Pancreas (tissue), 10 donors: Measurements from ENCODE around the gene TSHZ2. TPM values are rescaled to one million over a fixed set of nuclear protein-coding genes. Genes with fewer than 3 reads are reported as not detected.
"Not testable (repeated sequence)": the region's sequence is repeated elsewhere in the genome, so short reads cannot be mapped to it uniquely, and the experiment has no call there.

Experiments
- ATAC-seq, 4 donors: fragments of 200-7000 bp; cut with Tn5 transposase; one replicate each; pipeline versions ENCODE4 v1.8.0 to v1.9.1; 2020; ENCODE audit warnings: mild to moderate bottlenecking in 4 of 4, moderate library complexity in 4 of 4
- DNase-seq, 6 donors: peaks; one replicate each; pipeline ENCODE4 v3.0.0-alpha.2; 2020
- FAIRE-seq: peaks from 2 replicates; lab custom pipeline; 2012; peaks lifted over from hg19 to GRCh38; lab: Jason Lieb, UNC
- H3K27ac ChIP-seq, 4 donors: fragments of 200-600 bp; sonication (generic); 1 replicate in 3 of 4; 2 replicates in 1 of 4; pipeline versions ENCODE4 v1.5.0 to v1.8.0; 2020
- H3K27me3 ChIP-seq, 4 donors: fragments of 200-600 bp; one replicate each; pipeline ENCODE4 v1.8.0; 2021
- H3K36me3 ChIP-seq, 3 donors: fragments of 200-600 bp; sonication (generic) in 1 of 3; one replicate each; pipeline versions ENCODE4 v1.5.0 to v1.8.0; 2020 to 2021
- H3K4me1 ChIP-seq, 3 donors: fragments of 200-600 bp; one replicate each; pipeline ENCODE4 v1.8.0; 2021
- H3K4me3 ChIP-seq, 4 donors: fragments of 200-600 bp; sonication (generic) in 2 of 4; one replicate each; pipeline versions ENCODE4 v1.5.0 to v1.8.0; 2020 to 2021
- H3K9me3 ChIP-seq, 4 donors: fragments of 200-600 bp; one replicate each; pipeline ENCODE4 v1.8.0; 2021
- WGBS, 2 donors: extraction: QIAGEN DNeasy Blood & Tissue Kit; methylation state at CpG; one replicate each; pipeline ENCODE4 v1.1.7; 2013; 5-methylcytosine and 5-hydroxymethylcytosine counted together
- intact Hi-C, 3 donors: fragments of 100-400 bp; cut with DNase I; formaldehyde crosslinking; loops; one replicate each; pipeline versions ENCODE4 v1.11.1 to v1.14.2; 2022
- polyA plus RNA-seq, 2 donors: library from polyadenylated mRNA; stranded (reverse); fragments of 200-250 nt; gene quantifications; one replicate each; pipeline ENCODE4 v1.2.3, GENCODE V29; 2013
- total RNA-seq, 6 donors: library from RNA; stranded (reverse); fragmentation: NEBNext Ultra II Directional in 4 of 6; extraction: Animal tissue kit (Norgen Biotek cat#: 25700) in 4 of 6; gene quantifications; one replicate each; pipeline versions ENCODE4 v1.2.1 to v1.2.4, GENCODE V29; 2021 to 2023
- TF ChIP-seq, protein P1 (sequence below), 4 donors: fragments of 200-600 bp; sonication (generic) in 3 of 4; IDR thresholded peaks; one replicate each; pipeline versions ENCODE4 v1.5.0 to v1.8.0; 2021; ENCODE audit warnings: antibody characterized with exemption in 4 of 4
- donor health status: healthy with polysubstance abuse.
- donor health status: DM: no; HTN: no; CAD: no; lungs with moderate emphysema.
- donor health status: DM: no; HTN: no; CAD: no.
- donor health status: control.
- donor health status: control.
- donor health status: Bipolar disorder and iron deficiency.
- donor health status: DM: yes; HTN: yes; CAD: no.
- donor health status: DM: no; HTN: no; CAD: no.
- donor health status: DM: no; HTN: no; CAD: no.
- donor health status: DM: yes; HTN: yes; CAD: no.

TSHZ2 gene
- total and polyA plus RNA-seq, 8 donors = 2.2 to 23.5 (median 4.5) TPM

DNA sequence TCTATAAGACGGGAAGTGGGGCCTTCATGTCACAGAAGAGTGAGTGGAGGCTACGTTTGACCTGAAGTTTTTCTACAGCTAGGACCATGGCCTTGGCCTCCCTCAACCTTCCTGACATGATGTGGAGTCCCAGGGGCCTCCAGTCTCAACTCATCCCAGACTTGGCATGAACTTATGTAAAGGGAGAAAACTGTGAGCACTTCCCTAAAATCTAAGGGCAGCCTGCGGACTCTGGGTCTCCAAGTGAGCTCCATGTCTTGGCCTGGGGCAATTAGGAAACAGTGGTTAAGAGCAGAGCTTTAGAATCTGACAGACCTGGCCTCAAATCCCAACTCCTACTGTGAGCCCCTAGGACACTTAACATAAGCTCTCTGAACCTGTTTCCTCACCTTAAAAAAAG lies 439.0 kb downstream of the TSHZ2 start:
- Histone ChIP-seq H3K4me3 (no peak overlapping the region), H3K27ac (no peak overlapping the region), H3K4me1 (peaks cover 0 to 3% (median 0%) of the 10 kb centered on the region in 3 donors), H3K9me3 (no peaks in the 10 kb centered on the region), H3K27me3 (no peaks in the 10 kb centered on the region), H3K36me3 (no peaks in the 10 kb centered on the region)
- ATAC-seq (no peak), DNase-seq (no peak), FAIRE-seq (no peak)
- WGBS, 2 donors = 88 to 94% methylated on average over 3 of the region's 3 CpGs
- TF ChIP-seq, protein P1, sequence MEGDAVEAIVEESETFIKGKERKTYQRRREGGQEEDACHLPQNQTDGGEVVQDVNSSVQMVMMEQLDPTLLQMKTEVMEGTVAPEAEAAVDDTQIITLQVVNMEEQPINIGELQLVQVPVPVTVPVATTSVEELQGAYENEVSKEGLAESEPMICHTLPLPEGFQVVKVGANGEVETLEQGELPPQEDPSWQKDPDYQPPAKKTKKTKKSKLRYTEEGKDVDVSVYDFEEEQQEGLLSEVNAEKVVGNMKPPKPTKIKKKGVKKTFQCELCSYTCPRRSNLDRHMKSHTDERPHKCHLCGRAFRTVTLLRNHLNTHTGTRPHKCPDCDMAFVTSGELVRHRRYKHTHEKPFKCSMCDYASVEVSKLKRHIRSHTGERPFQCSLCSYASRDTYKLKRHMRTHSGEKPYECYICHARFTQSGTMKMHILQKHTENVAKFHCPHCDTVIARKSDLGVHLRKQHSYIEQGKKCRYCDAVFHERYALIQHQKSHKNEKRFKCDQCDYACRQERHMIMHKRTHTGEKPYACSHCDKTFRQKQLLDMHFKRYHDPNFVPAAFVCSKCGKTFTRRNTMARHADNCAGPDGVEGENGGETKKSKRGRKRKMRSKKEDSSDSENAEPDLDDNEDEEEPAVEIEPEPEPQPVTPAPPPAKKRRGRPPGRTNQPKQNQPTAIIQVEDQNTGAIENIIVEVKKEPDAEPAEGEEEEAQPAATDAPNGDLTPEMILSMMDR (IDR thresholded peaks at IDR 0.05) = no peak
- intact Hi-C loops = no loop called here

DNA sequence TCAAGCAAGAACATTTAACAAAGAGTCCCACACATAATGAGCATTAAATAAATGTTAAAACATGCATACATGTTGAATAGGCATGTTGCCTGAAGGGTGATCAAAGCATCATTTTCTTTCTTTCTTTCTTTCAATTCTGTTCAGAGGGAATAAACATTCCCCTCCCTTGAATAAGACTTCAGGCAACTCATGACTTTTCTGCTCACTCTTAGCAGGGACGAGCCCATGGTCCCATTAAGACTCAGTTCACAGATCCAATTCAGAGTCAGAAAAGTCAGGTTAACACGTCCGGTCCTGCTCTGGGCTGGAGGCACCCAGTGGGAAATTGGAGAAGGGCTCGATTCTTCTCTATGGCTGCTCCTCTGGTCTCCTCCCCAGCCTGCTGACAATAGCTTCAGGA lies 439.7 kb downstream of the TSHZ2 start:
- H3K4me1 ChIP-seq = peaks cover 0 to 3% (median 0%) of the 10 kb centered on the region in 3 donors
- H3K27me3 ChIP-seq = no peaks in the 10 kb centered on the region
- ATAC-seq (no peak), FAIRE-seq (no peak), DNase-seq (no peak)
- no peaks in the 10 kb centered on the region for H3K36me3 ChIP-seq
- H3K9me3 ChIP-seq = no peaks in the 10 kb centered on the region
- TF ChIP-seq, protein P1 (IDR thresholded peaks at IDR 0.05) = no peak
- H3K27ac ChIP-seq = no peak overlapping the region
- H3K4me3 ChIP-seq = no peak overlapping the region
- 84 to 92% methylated on average over 4 of the region's 4 CpGs for WGBS, 2 donors
- intact Hi-C loops = no loop called here

DNA sequence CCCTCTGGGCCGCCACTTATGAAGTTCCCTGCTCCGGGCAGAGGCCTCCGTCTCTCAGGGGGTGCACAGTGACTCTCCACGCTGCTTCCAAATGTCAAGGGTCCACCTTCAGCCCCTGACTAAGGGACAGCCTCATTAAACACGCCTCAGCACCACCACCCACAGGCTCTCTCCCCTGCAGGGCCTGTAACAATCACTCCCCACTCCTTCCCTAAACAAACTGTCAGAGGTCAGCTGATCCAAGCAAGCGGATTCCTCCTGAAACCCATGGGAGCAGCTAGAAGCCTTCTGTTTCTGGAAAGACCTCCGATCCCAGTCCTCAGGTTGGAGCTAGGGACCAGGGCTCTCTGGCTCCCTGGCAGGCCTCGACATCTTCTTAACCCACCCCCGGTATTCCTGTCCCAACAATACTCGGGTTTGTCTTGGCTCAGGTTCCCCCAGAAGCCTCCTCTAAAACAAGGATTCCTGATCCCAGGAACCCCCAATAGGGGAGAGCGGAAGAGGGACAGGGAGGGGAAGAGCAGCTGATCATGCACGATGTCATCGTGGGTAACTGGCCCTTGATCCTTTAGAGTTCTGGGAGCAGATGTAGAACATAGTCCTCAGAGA lies 440.5 kb downstream of the TSHZ2 start:
- Histone ChIP-seq H3K4me3 (no peak overlapping the region), H3K36me3 (no peaks in the 10 kb centered on the region), H3K27me3 (no peaks in the 10 kb centered on the region), H3K4me1 (peaks cover 0 to 3% (median 0%) of the 10 kb centered on the region in 3 donors), H3K27ac (no peak overlapping the region), H3K9me3 (no peaks in the 10 kb centered on the region)
- no peak for ATAC-seq
- no peak for DNase-seq
- 75% methylated on average over 13 of the region's 13 CpGs for WGBS, 2 donors
- intact Hi-C loops = no loop called here
- FAIRE-seq = no peak
- TF ChIP-seq, protein P1 (IDR thresholded peaks at IDR 0.05) = no peak

DNA sequence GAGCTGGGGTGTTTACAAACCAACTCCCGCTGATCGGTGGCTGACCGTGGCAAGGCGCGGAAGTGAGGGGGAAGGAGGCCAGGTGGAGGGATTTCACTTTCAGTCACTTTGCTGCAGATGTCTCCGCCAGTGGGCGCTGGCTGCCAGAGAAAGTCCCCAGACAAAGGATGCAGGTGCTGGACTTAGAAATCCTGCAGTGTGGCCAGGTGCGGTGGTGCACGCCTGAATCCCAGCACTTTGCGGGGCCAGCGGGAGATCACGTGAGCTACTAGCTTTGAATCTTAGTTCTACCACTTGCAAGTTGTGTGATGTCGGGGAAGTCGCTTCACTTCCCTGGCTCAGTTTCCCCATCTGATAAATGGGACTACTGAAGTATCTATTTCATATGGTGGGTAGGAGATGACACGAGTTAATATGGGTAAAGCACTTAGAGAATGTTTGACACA lies 441.1 kb downstream of the TSHZ2 start:
- peak in 3 of 4 donors; percentile 69 to 85 (median 79) for ATAC-seq
- DNase-seq = peak in 5 of 6 donors; percentile 23 to 74 (median 33)
- H3K27ac ChIP-seq = no peak overlapping the region
- peaks cover 0 to 3% (median 0%) of the 10 kb centered on the region in 3 donors for H3K4me1 ChIP-seq
- H3K9me3 ChIP-seq = no peaks in the 10 kb centered on the region
- FAIRE-seq = no peak
- H3K27me3 ChIP-seq = no peaks in the 10 kb centered on the region
- intact Hi-C loops = no loop called here
- H3K36me3 ChIP-seq = no peaks in the 10 kb centered on the region
- WGBS, 2 donors = 38 to 43% methylated on average over 15 of the region's 15 CpGs
- TF ChIP-seq, protein P1 (IDR thresholded peaks at IDR 0.05) = peak in 1 of 4 donors; percentile 24
- H3K4me3 ChIP-seq = no peak overlapping the region

DNA sequence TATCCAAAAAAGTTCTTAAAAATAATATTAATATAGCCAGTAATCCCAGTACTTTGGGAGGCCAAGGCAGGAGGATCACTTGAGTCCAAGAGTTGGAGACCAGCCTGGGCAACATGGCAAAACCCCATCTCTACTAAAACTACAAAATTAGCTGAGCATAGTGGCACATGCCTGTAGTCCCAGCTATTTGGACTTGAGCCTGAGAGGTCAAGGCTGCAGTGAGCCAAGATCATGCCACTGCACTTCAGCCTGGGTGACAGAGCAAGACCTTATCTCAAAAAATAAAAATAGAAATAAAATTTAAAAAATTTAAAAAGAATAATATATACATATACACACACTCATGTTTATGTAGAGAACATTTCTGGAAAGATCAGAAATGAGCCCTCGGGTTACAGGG lies 441.7 kb downstream of the TSHZ2 start:
- 92 to 97% methylated on average over 1 of the region's 1 CpG for WGBS, 2 donors
- intact Hi-C loops, H3K27me3 ChIP-seq, DNase-seq, H3K9me3 ChIP-seq, FAIRE-seq, H3K4me3 ChIP-seq, H3K27ac ChIP-seq, H3K4me1 ChIP-seq, H3K36me3 ChIP-seq, ATAC-seq: not testable (repeated sequence)
